Trophoblast cell (in vitro differentiated cells and primary cell): Measurements from ENCODE around the gene TMSB4X.
"Not testable (repeated sequence)": the region's sequence is repeated elsewhere in the genome, so short reads cannot be mapped to it uniquely, and the experiment has no call there.

Experiments used
- DNase-seq, 2 donors: peaks; one replicate each; pipeline ENCODE4 v3.0.0-alpha.2; 2016
- H2AFZ ChIP-seq: 2 replicates; pipeline ENCODE4 v1.6.1; 2013; ENCODE audit warnings: low read length, moderate library complexity, mild to moderate bottlenecking; ENCODE audit not compliant: insufficient read depth, poor library complexity
- H2AK5ac ChIP-seq: 2 replicates; pipeline ENCODE4 v1.6.1; 2013; ENCODE audit warnings: mild to moderate bottlenecking, low read length
- H2BK120ac ChIP-seq: 2 replicates; pipeline ENCODE4 v1.6.1; 2013; ENCODE audit warnings: low read length, mild to moderate bottlenecking, moderate library complexity; ENCODE audit not compliant: insufficient read depth, poor library complexity
- H2BK12ac ChIP-seq: 2 replicates; pipeline ENCODE4 v1.6.1; 2013; ENCODE audit warnings: mild to moderate bottlenecking, low read length, moderate library complexity
- H2BK5ac ChIP-seq: 2 replicates; pipeline ENCODE4 v1.6.1; 2013; ENCODE audit warnings: low read length, low read depth, moderate library complexity, mild to moderate bottlenecking; ENCODE audit not compliant: poor library complexity
- H3K14ac ChIP-seq: 2 replicates; pipeline ENCODE4 v1.6.1; 2013; ENCODE audit warnings: mild to moderate bottlenecking, low read length
- H3K18ac ChIP-seq: 2 replicates; pipeline ENCODE4 v1.6.1; 2013; ENCODE audit warnings: mild to moderate bottlenecking, low read length
- H3K23ac ChIP-seq: 2 replicates; pipeline ENCODE4 v1.6.1; 2013; ENCODE audit warnings: low read length
- H3K27ac ChIP-seq: 2 replicates; pipeline ENCODE4 v1.5.1; 2013; ENCODE audit warnings: low read depth, mild to moderate bottlenecking, inconsistent platforms, low read length, moderate library complexity
- H3K27me3 ChIP-seq: 2 replicates; pipeline ENCODE4 v1.6.1; 2013; ENCODE audit warnings: inconsistent platforms, mild to moderate bottlenecking, low read length, moderate library complexity; ENCODE audit not compliant: insufficient read depth
- H3K36me3 ChIP-seq, 2 experiments: 1 replicate in 1 of 2; 2 replicates in 1 of 2; pipeline ENCODE4 v1.6.1; 2013; ENCODE audit warnings: low read length in 2 of 2, mild to moderate bottlenecking in 2 of 2, moderate library complexity in 1 of 2; ENCODE audit not compliant: insufficient read depth in 2 of 2, control insufficient read depth in 1 of 2
- H3K4ac ChIP-seq: 2 replicates; pipeline ENCODE4 v1.6.1; 2013; ENCODE audit warnings: low read depth, mild to moderate bottlenecking, low read length, moderate library complexity
- H3K4me1 ChIP-seq, 2 experiments: 1 replicate in 1 of 2; 2 replicates in 1 of 2; pipeline ENCODE4 v1.6.1; 2013; ENCODE audit warnings: low read length in 2 of 2, mild to moderate bottlenecking in 2 of 2, moderate library complexity in 1 of 2; ENCODE audit not compliant: insufficient read depth in 2 of 2, control insufficient read depth in 1 of 2
- H3K4me2 ChIP-seq: 2 replicates; pipeline ENCODE4 v1.6.1; 2013; ENCODE audit warnings: inconsistent platforms, mild to moderate bottlenecking, low read length, moderate library complexity
- H3K4me3 ChIP-seq: 2 replicates; pipeline ENCODE4 v1.5.1; 2013; ENCODE audit warnings: mild to moderate bottlenecking, low read depth, low read length, inconsistent platforms
- H3K79me1 ChIP-seq: one replicate; pipeline ENCODE4 v1.6.1; 2013; ENCODE audit warnings: low read length
- H3K79me2 ChIP-seq: 2 replicates; pipeline ENCODE4 v1.6.1; 2013; ENCODE audit warnings: low read length, mild to moderate bottlenecking; ENCODE audit not compliant: control insufficient read depth, insufficient read depth, poor library complexity
- H3K9ac ChIP-seq: 2 replicates; pipeline ENCODE4 v1.6.1; 2013; ENCODE audit warnings: mild to moderate bottlenecking, low read length
- H3K9me3 ChIP-seq: 2 replicates; pipeline ENCODE4 v1.6.1; 2013; ENCODE audit warnings: low read depth, mild to moderate bottlenecking, control low read depth, inconsistent platforms, low read length; ENCODE audit not compliant: insufficient read depth
- H4K12ac ChIP-seq: 2 replicates; pipeline ENCODE4 v1.6.1; 2013; ENCODE audit warnings: low read depth, mild to moderate bottlenecking, low read length, moderate library complexity
- H4K8ac ChIP-seq: 2 replicates; pipeline ENCODE4 v1.6.1; 2013; ENCODE audit warnings: low read depth, mild to moderate bottlenecking, low read length, moderate library complexity
- H4K91ac ChIP-seq: one replicate; pipeline ENCODE4 v1.6.1; 2013; ENCODE audit warnings: low read depth, mild to moderate bottlenecking, low read length, moderate library complexity
- WGBS: extraction: QIAGEN DNeasy Blood & Tissue Kit; methylation state at CpG from one replicate; pipeline ENCODE4 v1.1.7; 2013; ENCODE audit warnings: missing lambda C conversion rate; ENCODE audit not compliant: insufficient read length, insufficient coverage; ENCODE audit errors: extremely low coverage; 5-methylcytosine and 5-hydroxymethylcytosine counted together

TMSB4X gene

DNA sequence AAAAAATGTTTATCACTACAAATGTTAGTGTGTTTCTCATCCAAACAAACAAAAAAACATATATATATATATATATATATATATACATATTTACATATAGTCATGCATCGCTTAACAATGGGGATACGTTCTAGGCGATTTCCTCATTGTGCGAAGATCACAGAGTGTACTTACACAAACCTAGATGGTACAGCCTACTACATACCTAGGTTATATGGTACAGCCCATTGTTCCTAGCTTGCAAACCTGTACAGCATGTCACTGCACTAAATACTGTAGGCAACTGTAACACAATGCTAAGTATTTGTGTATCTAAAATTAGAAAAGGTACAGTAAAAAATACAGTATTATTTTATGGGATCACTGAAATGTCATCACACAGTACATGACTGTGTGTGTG, 16.4 kb upstream of the TMSB4X start:
- H4K8ac ChIP-seq, result no peak overlapping the region
- no peak overlapping the region for H3K23ac ChIP-seq
- H2BK5ac ChIP-seq, result no peak overlapping the region
- no peak overlapping the region for H2AFZ ChIP-seq
- no peaks in the 10 kb centered on the region for H3K79me2 ChIP-seq
- no peak overlapping the region for H3K4ac ChIP-seq
- no peak overlapping the region for H3K14ac ChIP-seq
- H3K9me3 ChIP-seq, result no peaks in the 10 kb centered on the region
- H3K79me1 ChIP-seq, result peaks cover 11% of the 10 kb centered on the region
- no peak overlapping the region for H3K27ac ChIP-seq
- H3K27me3 ChIP-seq, result no peaks in the 10 kb centered on the region
- no peak for DNase-seq
- no peaks in the 10 kb centered on the region for H3K36me3 ChIP-seq
- H4K12ac ChIP-seq, result no peak overlapping the region
- no peak overlapping the region for H2AK5ac ChIP-seq
- H3K18ac ChIP-seq, result no peak overlapping the region
- no peak overlapping the region for H2BK12ac ChIP-seq
- H3K4me2 ChIP-seq, result no peak overlapping the region
- peaks cover 5 to 11% of the 10 kb centered on the region in 2 experiments for H3K4me1 ChIP-seq
- no peak overlapping the region for H4K91ac ChIP-seq
- WGBS, result no CpG with 5 or more reads among the region's 4 CpGs
- no peak overlapping the region for H2BK120ac ChIP-seq
- no peak overlapping the region for H3K9ac ChIP-seq
- H3K4me3 ChIP-seq, result no peak overlapping the region

DNA sequence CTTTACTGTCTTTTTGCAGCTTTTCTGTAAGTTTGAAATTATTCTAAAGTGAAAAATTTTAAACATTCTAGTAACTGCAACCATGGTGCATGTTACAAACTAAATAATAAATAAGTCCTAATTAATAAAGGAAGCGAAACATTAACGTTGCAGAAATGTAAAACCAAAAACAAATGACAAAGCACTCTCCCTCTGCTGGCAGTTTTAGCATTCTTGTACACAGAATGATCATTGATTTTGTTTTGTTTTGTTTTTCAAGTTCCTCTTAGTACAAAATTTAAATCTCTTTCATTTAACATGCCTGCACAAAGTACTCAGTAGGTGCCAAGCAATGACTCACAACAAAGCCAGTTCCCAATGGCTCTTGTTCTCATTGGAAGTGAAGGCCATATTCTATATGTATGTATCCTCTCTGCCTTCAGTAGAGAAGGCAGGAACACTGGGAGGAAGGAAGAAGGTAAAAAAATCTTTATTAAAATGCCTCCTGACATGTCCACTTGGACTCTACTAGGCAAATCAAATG, 13.7 kb upstream of the TMSB4X start:
- Histone ChIP-seq H3K18ac (no peak overlapping the region), H3K9ac (no peak overlapping the region), H2AFZ (no peak overlapping the region), H4K8ac (no peak overlapping the region), H4K91ac (no peak overlapping the region), H4K12ac (no peak overlapping the region), H2BK12ac (no peak overlapping the region), H3K4me3 (no peak overlapping the region), H2BK120ac (no peak overlapping the region), H3K36me3 (no peaks in the 10 kb centered on the region), H3K4me1 (peaks cover 2 to 6% of the 10 kb centered on the region in 2 experiments), H3K79me1 (peaks cover 4% of the 10 kb centered on the region), H3K4me2 (no peak overlapping the region), H3K4ac (no peak overlapping the region), H3K14ac (no peak overlapping the region), H2AK5ac (no peak overlapping the region), H3K9me3 (no peaks in the 10 kb centered on the region), H3K23ac (no peak overlapping the region), H3K27ac (no peak overlapping the region), H3K27me3 (no peaks in the 10 kb centered on the region), H2BK5ac (no peak overlapping the region), H3K79me2 (no peaks in the 10 kb centered on the region)
- no peak for DNase-seq
- WGBS, result no CpG with 5 or more reads among the region's 2 CpGs

DNA sequence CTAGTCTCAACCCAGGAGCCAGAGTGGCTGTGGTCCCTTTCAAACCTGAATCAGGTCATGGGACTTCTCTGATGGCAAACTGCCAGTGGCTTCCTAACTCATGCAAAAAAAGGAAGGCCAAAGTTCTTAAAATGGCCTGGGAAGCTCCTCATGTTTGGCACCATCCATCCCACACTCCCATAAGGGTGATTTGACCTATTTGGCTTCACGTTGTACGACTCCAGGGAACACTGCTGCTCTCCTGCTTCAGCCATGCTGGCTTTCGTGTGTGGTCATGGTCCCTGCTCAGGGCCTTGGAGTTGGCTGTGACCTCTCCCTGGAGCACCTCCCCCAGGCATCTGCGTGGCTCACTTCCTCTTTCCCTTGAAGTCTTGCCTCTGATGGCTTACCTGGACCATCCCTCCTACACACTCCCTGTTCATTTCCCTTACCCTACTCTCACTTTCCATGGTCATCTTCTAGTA, 12.8 kb upstream of the TMSB4X start:
- H2BK12ac ChIP-seq, result no peak overlapping the region
- no peak overlapping the region for H3K27ac ChIP-seq
- no peak overlapping the region for H2BK5ac ChIP-seq
- no peak overlapping the region for H3K18ac ChIP-seq
- H3K9ac ChIP-seq, result no peak overlapping the region
- H3K4me3 ChIP-seq, result no peak overlapping the region
- no peaks in the 10 kb centered on the region for H3K4me1 ChIP-seq
- no peaks in the 10 kb centered on the region for H3K27me3 ChIP-seq
- no peaks in the 10 kb centered on the region for H3K9me3 ChIP-seq
- no peak overlapping the region for H4K12ac ChIP-seq
- H3K4me2 ChIP-seq, result no peak overlapping the region
- no peak overlapping the region for H4K8ac ChIP-seq
- no peak overlapping the region for H2AFZ ChIP-seq
- H3K23ac ChIP-seq, result no peak overlapping the region
- H2BK120ac ChIP-seq, result no peak overlapping the region
- no peak overlapping the region for H2AK5ac ChIP-seq
- no peak for DNase-seq
- H3K36me3 ChIP-seq, result no peaks in the 10 kb centered on the region
- H3K4ac ChIP-seq, result no peak overlapping the region
- no CpG with 5 or more reads among the region's 4 CpGs for WGBS
- no peaks in the 10 kb centered on the region for H3K79me2 ChIP-seq
- no peak overlapping the region for H3K14ac ChIP-seq
- no peaks in the 10 kb centered on the region for H3K79me1 ChIP-seq
- no peak overlapping the region for H4K91ac ChIP-seq

DNA sequence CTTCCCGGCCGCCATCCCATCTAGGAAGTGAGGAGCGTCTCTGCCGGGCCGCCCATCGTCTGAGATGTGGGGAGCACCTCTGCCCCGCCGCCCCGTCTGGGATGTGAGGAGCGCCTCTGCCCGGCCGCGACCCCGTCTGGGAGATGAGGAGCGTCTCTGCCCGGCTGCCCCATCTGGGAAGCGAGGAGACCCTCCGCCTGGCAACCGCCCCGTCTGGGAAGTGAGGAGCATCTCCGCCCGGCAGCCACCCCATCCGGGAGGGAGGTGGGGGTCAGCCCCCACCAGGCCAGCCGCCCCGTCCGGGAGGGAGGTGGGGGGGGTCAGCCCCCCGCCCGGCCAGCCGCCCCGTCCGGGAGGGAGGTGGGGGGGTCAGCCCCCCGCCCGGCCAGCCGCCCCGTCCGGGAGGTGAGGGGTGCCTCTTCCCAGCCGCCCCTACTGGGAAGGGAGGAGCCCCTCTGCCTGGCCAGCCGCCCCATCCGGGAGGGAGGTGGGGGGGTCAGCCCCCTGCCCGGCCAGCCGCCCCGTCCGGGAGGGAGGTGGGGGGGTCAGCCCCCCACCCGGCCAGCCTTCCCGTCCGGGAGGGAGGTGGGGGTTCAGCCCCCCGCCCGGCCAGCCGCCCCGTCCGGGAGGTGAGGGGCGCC, 11.6 kb upstream of the TMSB4X start:
- H3K36me3 ChIP-seq, H3K9me3 ChIP-seq, H4K91ac ChIP-seq, H3K4ac ChIP-seq, H3K4me1 ChIP-seq, H2BK120ac ChIP-seq, H3K4me3 ChIP-seq, H2BK5ac ChIP-seq, H3K27ac ChIP-seq, H3K23ac ChIP-seq, H3K18ac ChIP-seq, H4K12ac ChIP-seq, H3K14ac ChIP-seq, H3K79me2 ChIP-seq, H3K79me1 ChIP-seq, H3K27me3 ChIP-seq, H2AK5ac ChIP-seq, H4K8ac ChIP-seq, H3K9ac ChIP-seq, H2BK12ac ChIP-seq, DNase-seq, H3K4me2 ChIP-seq, H2AFZ ChIP-seq: not testable (repeated sequence)
- no CpG with 5 or more reads among the region's 52 CpGs for WGBS
